Measurements from ENCODE around the gene TEKT2. TPM values are rescaled to one million over a fixed set of nuclear protein-coding genes. Genes with fewer than 3 reads are reported as not detected.
A peak's percentile ranks its signal among the peaks of the same experiment; 100 is the strongest.

The TEKT2 gene
- polyA plus RNA-seq, 1 experiment = 0.10 TPM

- no peak for DNase-seq (ENCODE audit: low read depth)
- H3K27me3 ChIP-seq (ENCODE audit: control insufficient read depth, insufficient read depth, low read length) = no peaks in the 10 kb centered on the region
- ChIA-PET CTCF (interaction anchor here (1.2 kb wide), 1 partner anchor 66 kb away, joined by 3 read pairs; the partner anchor contains the start of gene TRAPPC3), POLR2A (no interaction called here)
- TF ChIP-seq CTCF (IDR thresholded peaks at IDR 0.05; ENCODE audit: insufficient read depth, low read depth, low read length) = no peak
- no peaks in the 10 kb centered on the region for H3K36me3 ChIP-seq (ENCODE audit: control insufficient read depth, insufficient read depth, low read length)
- no peak overlapping the region for H3K4me3 ChIP-seq (ENCODE audit: low read depth, low read length)
These were observed 675 bp upstream of the TEKT2 start for GRCh38 chr1:36083219-36083618.

- DNase-seq (ENCODE audit: low read depth) = no peak
- CTCF ChIA-PET = interaction anchor here (0.8 kb wide), 1 partner anchor 50 kb away, joined by 4 read pairs; no protein-coding TSS in a partner anchor
- H3K27me3 ChIP-seq (ENCODE audit: control insufficient read depth, insufficient read depth, low read length) = no peaks in the 10 kb centered on the region
- POLR2A ChIA-PET = no interaction called here
- H3K36me3 ChIP-seq (ENCODE audit: control insufficient read depth, insufficient read depth, low read length) = no peaks in the 10 kb centered on the region
- peak overlapping the region; percentile 44 for H3K4me3 ChIP-seq (ENCODE audit: low read depth, low read length)
- no peak for TF ChIP-seq CTCF (IDR thresholded peaks at IDR 0.05; ENCODE audit: insufficient read depth, low read depth, low read length)
These were observed 712 bp downstream of the TEKT2 start for GRCh38 chr1:36084497-36085115.

- H3K27me3 ChIP-seq (ENCODE audit: control insufficient read depth, insufficient read depth, low read length) = no peaks in the 10 kb centered on the region
- ChIA-PET POLR2A (no interaction called here), CTCF (interaction anchor here (0.6 to 0.8 kb wide), 2 partner anchors 37 to 50 kb away, joined by 3 to 4 read pairs; no protein-coding TSS in a partner anchor)
- TF ChIP-seq CTCF (IDR thresholded peaks at IDR 0.05; ENCODE audit: insufficient read depth, low read depth, low read length) = no peak
- no peak for DNase-seq (ENCODE audit: low read depth)
- no peak overlapping the region for H3K4me3 ChIP-seq (ENCODE audit: low read depth, low read length)
- no peaks in the 10 kb centered on the region for H3K36me3 ChIP-seq (ENCODE audit: control insufficient read depth, insufficient read depth, low read length)
These were observed 1.2 kb downstream of the TEKT2 start for GRCh38 chr1:36085126-36085525.

GRCh38 chr1:36085686-36086526, 2.0 kb downstream of the TEKT2 start:
- Histone ChIP-seq H3K27me3 (ENCODE audit: control insufficient read depth, insufficient read depth, low read length) (no peaks in the 10 kb centered on the region), H3K4me3 (ENCODE audit: low read depth, low read length) (no peak overlapping the region), H3K36me3 (ENCODE audit: control insufficient read depth, insufficient read depth, low read length) (no peaks in the 10 kb centered on the region; the same call in 1 of the 2 replicates)
- no peak for DNase-seq (ENCODE audit: low read depth)
- POLR2A ChIA-PET = no interaction called here
- TF ChIP-seq CTCF (IDR thresholded peaks at IDR 0.05; ENCODE audit: insufficient read depth, low read depth, low read length) = no peak
- CTCF ChIA-PET = interaction anchor here (0.6 to 1.3 kb wide), 2 partner anchors 37 to 257 kb away, joined by 3 read pairs; no protein-coding TSS in a partner anchor

- CTCF ChIA-PET = interaction anchor here (1.2 to 1.9 kb wide), 4 partner anchors 13 to 257 kb away, joined by 3 to 5 read pairs (median 4); partner anchors contain the start of gene AGO1
- no peak for DNase-seq (ENCODE audit: low read depth)
These were observed 2.8 kb downstream of the TEKT2 start for GRCh38 chr1:36086529-36087232.

More at GRCh38 chr1:36086529-36087232, 2.8 kb downstream of the TEKT2 start:
- H3K36me3 ChIP-seq (ENCODE audit: control insufficient read depth, insufficient read depth, low read length) = peaks cover 1% of the 10 kb centered on the region
- no peak for TF ChIP-seq CTCF (IDR thresholded peaks at IDR 0.05; ENCODE audit: insufficient read depth, low read depth, low read length)
- H3K4me3 ChIP-seq (ENCODE audit: low read depth, low read length) = no peak overlapping the region
- POLR2A ChIA-PET = no interaction called here
- no peaks in the 10 kb centered on the region for H3K27me3 ChIP-seq (ENCODE audit: control insufficient read depth, insufficient read depth, low read length)
